Subcutaneous abdominal adipose tissue (tissue), 5 donors: ENCODE measurements around the gene SIK3.

Experiments
- H3K27ac ChIP-seq: one replicate; pipeline ENCODE4 v1.7.0; 2013; ENCODE audit warnings: low read depth, mild to moderate bottlenecking, inconsistent platforms, low read length, moderate library complexity
- H3K27me3 ChIP-seq, 5 donors: one replicate each; pipeline ENCODE4 v1.7.0; 2013; ENCODE audit warnings: low read length in 5 of 5, inconsistent platforms in 1 of 5; ENCODE audit not compliant: control insufficient read depth in 5 of 5, insufficient read depth in 4 of 5
- H3K36me3 ChIP-seq, 5 donors: one replicate each; pipeline ENCODE4 v1.7.0; 2013; ENCODE audit warnings: low read length in 5 of 5; ENCODE audit not compliant: control insufficient read depth in 5 of 5, insufficient read depth in 5 of 5
- H3K4me1 ChIP-seq, 5 donors: one replicate each; pipeline ENCODE4 v1.7.0; 2013; ENCODE audit warnings: low read length in 5 of 5, mild to moderate bottlenecking in 3 of 5, moderate library complexity in 1 of 5; ENCODE audit not compliant: control insufficient read depth in 5 of 5, insufficient read depth in 5 of 5
- H3K4me3 ChIP-seq, 5 donors: one replicate each; pipeline ENCODE4 v1.7.0; 2013; ENCODE audit warnings: low read length in 5 of 5, low read depth in 1 of 5
- H3K9ac ChIP-seq, 5 donors: one replicate each; pipeline ENCODE4 v1.7.0; 2013; ENCODE audit warnings: low read length in 5 of 5, mild to moderate bottlenecking in 4 of 5, moderate library complexity in 3 of 5
- H3K9me3 ChIP-seq, 5 donors: one replicate each; pipeline ENCODE4 v1.7.0; 2013; ENCODE audit warnings: low read length in 5 of 5; ENCODE audit not compliant: control insufficient read depth in 5 of 5
- donor health status: healthy.
- donor health status: healthy.
- donor health status: healthy.
- donor health status: healthy.
- donor health status: healthy.

The SIK3 gene

GRCh38 chr11:117080370-117080769 is 17.9 kb downstream of the SIK3 start:
- H3K4me1 ChIP-seq: peaks cover 11 to 32% (median 24%) of the 10 kb centered on the region in 5 donors
- H3K9ac ChIP-seq: no peak overlapping the region
- no peaks in the 10 kb centered on the region for H3K27me3 ChIP-seq
- H3K36me3 ChIP-seq: no peaks in the 10 kb centered on the region
- H3K4me3 ChIP-seq: no peak overlapping the region
- H3K9me3 ChIP-seq: no peaks in the 10 kb centered on the region
- no peak overlapping the region for H3K27ac ChIP-seq

GRCh38 chr11:117076941-117077691 is 21.1 kb downstream of the SIK3 start:
- no peak overlapping the region for H3K9ac ChIP-seq

GRCh38 chr11:117075186-117075585 is 23.0 kb downstream of the SIK3 start:
- Histone ChIP-seq H3K27me3 (no peaks in the 10 kb centered on the region), H3K9ac (no peak overlapping the region), H3K4me3 (no peak overlapping the region), H3K36me3 (no peaks in the 10 kb centered on the region), H3K4me1 (peaks cover 14 to 51% (median 45%) of the 10 kb centered on the region in 5 donors), H3K27ac (no peak overlapping the region), H3K9me3 (no peaks in the 10 kb centered on the region)

More at GRCh38 chr11:117076941-117077691, 21.1 kb downstream of the SIK3 start:
- H3K9me3 ChIP-seq: no peaks in the 10 kb centered on the region
- no peak overlapping the region for H3K4me3 ChIP-seq
- no peaks in the 10 kb centered on the region for H3K36me3 ChIP-seq
- no peaks in the 10 kb centered on the region for H3K27me3 ChIP-seq
- peaks cover 14 to 37% (median 33%) of the 10 kb centered on the region in 5 donors for H3K4me1 ChIP-seq
- no peak overlapping the region for H3K27ac ChIP-seq

GRCh38 chr11:117074119-117074518 is 24.1 kb downstream of the SIK3 start:
- H3K4me3 ChIP-seq: no peak overlapping the region

GRCh38 chr11:117073539-117073938 is 24.7 kb downstream of the SIK3 start:
- H3K27me3 ChIP-seq: no peaks in the 10 kb centered on the region
- no peak overlapping the region for H3K9ac ChIP-seq
- H3K9me3 ChIP-seq: no peaks in the 10 kb centered on the region
- no peaks in the 10 kb centered on the region for H3K36me3 ChIP-seq
- peaks cover 14 to 49% (median 45%) of the 10 kb centered on the region in 5 donors for H3K4me1 ChIP-seq
- H3K27ac ChIP-seq: peak overlapping the region; percentile 43
- no peak overlapping the region for H3K4me3 ChIP-seq

More at GRCh38 chr11:117074119-117074518, 24.1 kb downstream of the SIK3 start:
- Histone ChIP-seq H3K9me3 (no peaks in the 10 kb centered on the region), H3K36me3 (no peaks in the 10 kb centered on the region), H3K9ac (no peak overlapping the region), H3K4me1 (peaks cover 14 to 49% (median 45%) of the 10 kb centered on the region in 5 donors), H3K27me3 (no peaks in the 10 kb centered on the region), H3K27ac (no peak overlapping the region)

- Histone ChIP-seq H3K9me3 (no peaks in the 10 kb centered on the region), H3K36me3 (no peaks in the 10 kb centered on the region), H3K27ac (peak overlapping the region; percentile 43), H3K9ac (no peak overlapping the region), H3K4me1 (peaks cover 10 to 45% (median 40%) of the 10 kb centered on the region in 5 donors), H3K27me3 (no peaks in the 10 kb centered on the region), H3K4me3 (no peak overlapping the region)
Observed at GRCh38 chr11:117072517-117073461, 25.4 kb downstream of the SIK3 start.

- Histone ChIP-seq H3K9ac (no peak overlapping the region), H3K4me3 (no peak overlapping the region), H3K9me3 (no peaks in the 10 kb centered on the region), H3K36me3 (no peaks in the 10 kb centered on the region), H3K27ac (peak overlapping the region; percentile 58), H3K4me1 (peaks cover 3 to 33% (median 29%) of the 10 kb centered on the region in 5 donors), H3K27me3 (no peaks in the 10 kb centered on the region)
Observed at GRCh38 chr11:117071344-117071787, 26.9 kb downstream of the SIK3 start.

GRCh38 chr11:117070016-117070415 is 28.2 kb downstream of the SIK3 start:
- no peak overlapping the region for H3K9ac ChIP-seq
- H3K9me3 ChIP-seq: no peaks in the 10 kb centered on the region
- H3K27ac ChIP-seq: no peak overlapping the region
- H3K4me1 ChIP-seq: peaks cover 3 to 33% (median 29%) of the 10 kb centered on the region in 5 donors
- no peak overlapping the region for H3K4me3 ChIP-seq
- H3K27me3 ChIP-seq: no peaks in the 10 kb centered on the region
- no peaks in the 10 kb centered on the region for H3K36me3 ChIP-seq

GRCh38 chr11:117068303-117068860 is 29.8 kb downstream of the SIK3 start:
- H3K4me3 ChIP-seq: no peak overlapping the region
- peaks cover 3 to 27% (median 24%) of the 10 kb centered on the region in 5 donors for H3K4me1 ChIP-seq

More at GRCh38 chr11:117068303-117068860, 29.8 kb downstream of the SIK3 start:
- Histone ChIP-seq H3K9me3 (no peaks in the 10 kb centered on the region), H3K27ac (no peak overlapping the region), H3K9ac (no peak overlapping the region), H3K36me3 (no peaks in the 10 kb centered on the region), H3K27me3 (no peaks in the 10 kb centered on the region)
